Measurements from ENCODE around the gene TMEM108.

GRCh38 chr3:133440652-133441051 lies 402.5 kb downstream of the TMEM108 start:
- TF ChIP-seq CTCF (IDR thresholded peaks at IDR 0.05) (no peak), ZFX (IDR thresholded peaks at IDR 0.05; ENCODE audit: borderline replicate concordance) (no peak)

Data from 22Rv1 (cell line).